Fibroblast of lung (primary cell): ENCODE results near the gene DISP2. TPM values are rescaled to one million over a fixed set of nuclear protein-coding genes. Genes with fewer than 3 reads are reported as not detected.

ENCODE experiments used
- DNase-seq, 2 donors: peaks; one replicate each; pipeline versions ENCODE4 v3.0.0 to v3.0.0-alpha.2; 2010; ENCODE audit warnings: low read depth in 2 of 2
- H2AFZ ChIP-seq: 2 replicates; pipeline ENCODE4 v1.5.1; 2012; ENCODE audit warnings: low read length, control low read depth, inconsistent platforms
- H3K27ac ChIP-seq: 2 replicates; pipeline ENCODE4 v1.5.1; 2011; ENCODE audit warnings: low read length, control low read depth; ENCODE audit not compliant: insufficient read depth
- H3K27me3 ChIP-seq: 2 replicates; pipeline ENCODE4 v1.5.1; 2011; ENCODE audit warnings: mild to moderate bottlenecking, low read length; ENCODE audit not compliant: control insufficient read depth, insufficient read depth
- H3K36me3 ChIP-seq: 2 replicates; pipeline ENCODE4 v1.5.1; 2011; ENCODE audit warnings: low read length; ENCODE audit not compliant: control insufficient read depth, insufficient read depth
- H3K4me1 ChIP-seq: 2 replicates; pipeline ENCODE4 v1.5.1; 2011; ENCODE audit warnings: low read length; ENCODE audit not compliant: control insufficient read depth, insufficient read depth; ENCODE audit errors: extremely low read depth
- H3K4me2 ChIP-seq: 2 replicates; pipeline ENCODE4 v1.5.1; 2011; ENCODE audit warnings: low read length, control low read depth; ENCODE audit not compliant: insufficient read depth; ENCODE audit errors: extremely low read depth
- H3K4me3 ChIP-seq, 4 experiments: fragments of 200-600 bp in 1 of 4; sonication (generic) in 1 of 4; replicated peaks in 1 of 4; 2 replicates each; pipeline ENCODE4 v1.5.1; 2011 to 2016; ENCODE audit warnings: low read length in 4 of 4, low read depth in 3 of 4, mild to moderate bottlenecking in 3 of 4, control low read depth in 2 of 4, inconsistent platforms in 1 of 4, mixed read lengths in 1 of 4; ENCODE audit not compliant: insufficient read depth in 1 of 4; ENCODE audit errors: control extremely low read depth in 1 of 4
- H3K79me2 ChIP-seq: 2 replicates; pipeline ENCODE4 v1.5.1; 2012; ENCODE audit warnings: mild to moderate bottlenecking, low read length, inconsistent platforms; ENCODE audit not compliant: control insufficient read depth, insufficient read depth
- H3K9ac ChIP-seq: 2 replicates; pipeline ENCODE4 v1.5.1; 2011; ENCODE audit warnings: mild to moderate bottlenecking, low read length, control low read depth; ENCODE audit not compliant: insufficient read depth
- H3K9me3 ChIP-seq: 2 replicates; pipeline ENCODE4 v1.5.1; 2012; ENCODE audit warnings: low read depth, low read length; ENCODE audit not compliant: control insufficient read depth, insufficient read depth
- H4K20me1 ChIP-seq: 2 replicates; pipeline ENCODE4 v1.5.1; 2011; ENCODE audit warnings: low read length; ENCODE audit not compliant: control insufficient read depth, insufficient read depth; ENCODE audit errors: extremely low read depth
- CTCF ChIP-seq, 2 donors: IDR thresholded peaks in 1 of 2; conservative IDR thresholded peaks in 1 of 2; 1 replicate in 1 of 2; 2 replicates in 1 of 2; pipeline ENCODE4 v1.5.1; 2011 to 2012; ENCODE audit warnings: low read length in 2 of 2, control low read depth in 1 of 2, inconsistent platforms in 1 of 2, low read depth in 1 of 2, mild to moderate bottlenecking in 1 of 2
- EZH2 ChIP-seq: IDR thresholded peaks from 2 replicates; pipeline ENCODE4 v1.5.1; 2012; ENCODE audit warnings: low read length, control low read depth, mild to moderate bottlenecking; ENCODE audit errors: missing control alignments
- polyA plus RNA-seq, 2 donors: library from polyadenylated mRNA; depleted of rRNA in 1 of 2; stranded (reverse) in 1 of 2; unstranded in 1 of 2; fragments of >200 nt; gene quantifications; 2 replicates each; pipeline ENCODE4 v1.2.1, GENCODE V29; 2011 to 2012; ENCODE audit warnings: missing spikeins in 1 of 2
- total RNA-seq: library from RNA; depleted of rRNA; stranded (reverse); fragments of >200 nt; gene quantifications from 2 replicates; pipeline ENCODE4 v1.2.1, GENCODE V29; 2014

Gene DISP2
- total and polyA plus RNA-seq, 2 donors (not counting 1 experiment from before 2014, with no cell fraction given): under 0.01 to 0.11 TPM

DNA sequence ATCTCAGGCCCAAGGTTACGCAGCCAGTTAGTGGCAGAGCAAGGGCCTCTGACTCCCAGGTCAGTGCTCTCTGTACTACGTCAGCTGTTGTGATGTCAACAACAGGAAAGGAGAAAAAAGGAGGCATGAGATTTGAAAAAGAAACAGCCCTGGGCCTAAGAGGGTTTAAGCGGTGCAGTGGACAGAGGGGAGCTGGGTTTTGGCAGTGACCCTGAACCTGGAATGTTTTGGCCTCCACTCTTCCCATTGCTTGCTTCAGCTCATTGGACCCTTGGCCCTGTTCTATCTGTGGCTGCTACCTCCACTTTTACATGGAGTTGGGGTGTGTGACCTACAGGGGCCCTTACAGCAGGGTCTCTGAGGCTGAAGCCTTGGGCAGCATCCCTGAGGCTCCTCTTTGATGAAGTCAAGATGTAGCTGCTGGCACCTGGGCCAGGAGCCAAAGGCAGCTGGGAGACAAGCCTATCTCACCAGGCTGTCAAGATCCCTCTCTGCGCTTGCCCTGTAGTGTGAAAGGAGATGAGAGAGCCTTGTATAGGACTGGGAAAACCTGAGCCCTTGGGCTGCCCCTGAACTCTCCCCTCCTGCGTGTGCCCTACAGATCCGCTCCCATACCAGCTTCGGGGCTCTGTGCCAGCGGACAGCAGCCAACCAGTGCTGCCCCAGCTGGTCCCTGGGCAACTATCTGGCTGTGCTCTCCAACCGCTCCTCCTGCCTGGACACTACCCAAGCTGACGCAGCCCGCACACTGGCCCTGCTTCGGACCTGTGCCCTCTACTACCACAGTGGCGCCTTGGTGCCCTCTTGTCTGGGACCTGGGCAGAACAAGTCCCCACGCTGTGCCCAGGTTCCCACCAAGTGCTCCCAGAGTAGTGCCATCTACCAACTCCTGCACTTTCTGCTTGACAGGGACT, 8.7 kb downstream of the DISP2 start:
- peaks cover 9% of the 10 kb centered on the region for H3K27me3 ChIP-seq
- no peaks in the 10 kb centered on the region for H3K9me3 ChIP-seq
- H3K36me3 ChIP-seq: no peaks in the 10 kb centered on the region
- no peak overlapping the region for H3K27ac ChIP-seq
- H3K4me2 ChIP-seq: no peak overlapping the region
- peaks cover 3% of the 10 kb centered on the region for H3K4me1 ChIP-seq
- TF ChIP-seq CTCF (conservative IDR thresholded peaks at IDR 0.05 in 1 of 2, IDR thresholded peaks at IDR 0.05 in 1 of 2; ENCODE audit: low read depth in 1 of 2, low read length in 2 of 2): no peak
- TF ChIP-seq EZH2: no peak
- no peak overlapping the region for H3K4me3 ChIP-seq
- no peak overlapping the region for H2AFZ ChIP-seq
- H3K9ac ChIP-seq: no peak overlapping the region
- no peaks in the 10 kb centered on the region for H3K79me2 ChIP-seq
- H4K20me1 ChIP-seq: no peaks in the 10 kb centered on the region
- no peak for DNase-seq

DNA sequence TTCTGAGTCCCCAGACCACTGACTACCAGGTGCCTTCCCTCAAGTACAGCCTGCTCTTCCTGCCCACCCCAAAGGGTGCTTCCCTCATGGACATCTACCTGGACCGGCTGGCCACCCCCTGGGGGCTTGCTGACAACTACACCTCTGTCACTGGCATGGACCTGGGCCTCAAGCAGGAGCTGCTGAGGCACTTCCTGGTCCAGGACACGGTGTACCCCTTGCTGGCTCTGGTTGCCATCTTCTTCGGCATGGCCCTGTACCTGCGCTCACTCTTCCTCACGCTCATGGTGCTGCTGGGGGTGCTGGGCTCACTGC, 9.3 kb downstream of the DISP2 start:
- no peak overlapping the region for H2AFZ ChIP-seq
- H3K4me2 ChIP-seq: no peak overlapping the region
- H3K4me3 ChIP-seq: no peak overlapping the region
- no peaks in the 10 kb centered on the region for H4K20me1 ChIP-seq
- H3K4me1 ChIP-seq: peaks cover 3% of the 10 kb centered on the region
- H3K9me3 ChIP-seq: no peaks in the 10 kb centered on the region
- no peak for DNase-seq
- H3K79me2 ChIP-seq: no peaks in the 10 kb centered on the region
- H3K9ac ChIP-seq: no peak overlapping the region
- H3K27ac ChIP-seq: no peak overlapping the region
- H3K36me3 ChIP-seq: no peaks in the 10 kb centered on the region
- H3K27me3 ChIP-seq: peaks cover 5% of the 10 kb centered on the region
- TF ChIP-seq CTCF (conservative IDR thresholded peaks at IDR 0.05 in 1 of 2, IDR thresholded peaks at IDR 0.05 in 1 of 2; ENCODE audit: low read depth in 1 of 2, low read length in 2 of 2) (no peak), EZH2 (no peak)

DNA sequence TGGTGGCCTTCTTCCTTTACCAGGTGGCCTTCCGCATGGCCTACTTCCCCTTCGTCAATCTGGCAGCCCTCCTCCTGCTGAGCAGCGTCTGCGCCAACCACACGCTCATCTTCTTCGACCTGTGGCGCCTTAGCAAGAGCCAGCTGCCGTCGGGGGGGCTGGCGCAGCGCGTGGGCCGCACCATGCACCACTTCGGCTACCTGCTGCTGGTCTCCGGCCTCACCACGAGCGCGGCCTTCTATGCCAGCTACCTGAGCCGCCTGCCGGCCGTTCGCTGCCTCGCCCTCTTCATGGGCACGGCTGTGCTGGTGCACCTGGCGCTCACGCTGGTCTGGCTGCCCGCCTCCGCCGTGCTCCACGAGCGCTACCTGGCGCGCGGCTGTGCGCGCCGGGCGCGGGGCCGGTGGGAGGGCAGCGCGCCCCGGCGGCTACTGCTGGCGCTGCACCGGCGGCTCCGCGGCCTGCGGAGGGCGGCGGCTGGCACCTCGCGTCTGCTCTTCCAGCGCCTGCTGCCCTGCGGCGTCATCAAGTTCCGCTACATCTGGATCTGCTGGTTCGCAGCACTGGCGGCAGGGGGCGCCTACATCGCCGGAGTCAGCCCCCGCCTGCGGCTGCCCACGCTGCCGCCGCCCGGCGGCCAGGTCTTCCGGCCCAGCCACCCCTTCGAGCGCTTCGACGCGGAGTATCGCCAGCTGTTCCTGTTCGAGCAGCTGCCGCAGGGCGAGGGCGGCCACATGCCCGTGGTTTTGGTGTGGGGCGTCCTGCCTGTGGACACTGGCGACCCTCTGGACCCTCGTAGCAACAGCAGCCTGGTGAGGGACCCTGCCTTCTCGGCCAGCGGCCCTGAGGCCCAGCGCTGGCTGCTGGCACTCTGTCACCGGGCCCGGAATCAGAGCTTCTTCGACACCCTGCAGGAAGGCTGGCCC, 9.9 kb downstream of the DISP2 start:
- Histone ChIP-seq H3K36me3 (no peaks in the 10 kb centered on the region), H3K9me3 (no peaks in the 10 kb centered on the region), H2AFZ (peak overlapping the region; percentile 60), H3K9ac (peak overlapping the region; percentile 20), H3K27ac (no peak overlapping the region), H3K79me2 (no peaks in the 10 kb centered on the region), H3K4me2 (peak overlapping the region; percentile 58), H3K4me3 (peak overlapping the region in 1 of 4 experiments; percentile 27), H3K4me1 (peaks cover 3% of the 10 kb centered on the region), H4K20me1 (no peaks in the 10 kb centered on the region), H3K27me3 (peaks cover 3% of the 10 kb centered on the region)
- peak; percentile 83 to 88 for DNase-seq
- TF ChIP-seq EZH2 (no peak), CTCF (conservative IDR thresholded peaks at IDR 0.05 in 1 of 2, IDR thresholded peaks at IDR 0.05 in 1 of 2; ENCODE audit: low read depth in 1 of 2, low read length in 2 of 2) (peak; percentile 53 to 64)
